Measurements from ENCODE around the gene RYR1.
"Not testable (repeated sequence)": the region's sequence is repeated elsewhere in the genome, so short reads cannot be mapped to it uniquely, and the experiment has no call there.

DNA sequence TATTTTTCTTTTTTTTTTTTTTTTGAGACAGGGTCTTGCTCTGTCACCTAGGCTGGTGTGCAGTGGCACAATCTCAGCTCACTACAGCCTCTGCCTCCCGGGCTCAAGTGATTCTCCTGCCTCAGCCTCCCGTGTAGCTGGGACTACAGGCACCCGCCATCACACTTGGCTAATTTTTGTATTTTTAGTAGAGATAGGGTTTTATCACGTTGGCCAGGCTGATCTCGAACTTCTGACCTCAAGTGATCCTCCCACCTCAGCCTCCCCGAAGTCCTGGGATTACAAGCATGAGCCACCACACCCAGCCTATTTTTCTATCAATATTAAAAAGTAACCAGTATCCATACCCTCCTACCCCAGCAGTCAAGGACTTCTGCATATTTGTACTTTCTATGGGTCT is 23.1 kb upstream of the RYR1 start:
- TF ChIP-seq POLR2A, CTCF (IDR thresholded peaks at IDR 0.05): not testable (repeated sequence)

Measured in body of pancreas (tissue), 4 donors.